Lower leg skin (tissue), 3 donors: ENCODE measurements around the gene GRIK2.

Experiments
- CTCF ChIP-seq, 3 donors: fragments of 450-650 bp; IDR thresholded peaks; one replicate each; pipeline ENCODE4 v1.5.1; 2016; ENCODE audit warnings: antibody characterized with exemption in 3 of 3, mild to moderate bottlenecking in 3 of 3, moderate library complexity in 2 of 3
- POLR2A ChIP-seq, 2 donors: fragments of 450-650 bp; IDR thresholded peaks; one replicate each; pipeline ENCODE4 v1.6.1; 2016 to 2017; ENCODE audit warnings: antibody characterized with exemption in 2 of 2, mild to moderate bottlenecking in 1 of 2, moderate library complexity in 1 of 2

GRCh38 chr6:101516578-101516977 is 123.1 kb downstream of the GRIK2 start:
- TF ChIP-seq POLR2A (IDR thresholded peaks at IDR 0.05) (no peak), CTCF (IDR thresholded peaks at IDR 0.05) (no peak)
